ENCODE data around the gene PLA2G7.
"Not testable (repeated sequence)": the region's sequence is repeated elsewhere in the genome, so short reads cannot be mapped to it uniquely, and the experiment has no call there.

PLA2G7 gene

GRCh38 chr6:46734867-46735719, at the start of gene PLA2G7:
TSS of gene PLA2G7 (minus strand) at chr6:46735375. CDS start at chr6:46722891, 12,484 bp downstream.
- DNase-seq: peak; percentile 82

- DNase-seq: no peak
Observed at GRCh38 chr6:46784535-46784934, 49.4 kb upstream of the PLA2G7 start.

GRCh38 chr6:46781478-46782378, 46.6 kb upstream of the PLA2G7 start:
- peak; percentile 91 for DNase-seq

- DNase-seq: no peak
Observed at GRCh38 chr6:46777476-46778346, 42.5 kb upstream of the PLA2G7 start.

GRCh38 chr6:46776070-46776712, 41.0 kb upstream of the PLA2G7 start:
- no peak for DNase-seq

GRCh38 chr6:46774736-46775135, 39.6 kb upstream of the PLA2G7 start:
- not testable (repeated sequence) for DNase-seq

- DNase-seq: no peak
Observed at GRCh38 chr6:46773201-46773855, 38.2 kb upstream of the PLA2G7 start.

GRCh38 chr6:46772762-46773161, 37.6 kb upstream of the PLA2G7 start:
- DNase-seq: no peak

GRCh38 chr6:46772016-46772415, 36.8 kb upstream of the PLA2G7 start:
- no peak for DNase-seq

- no peak for DNase-seq
Observed at GRCh38 chr6:46764961-46765360, 29.8 kb upstream of the PLA2G7 start.

GRCh38 chr6:46764280-46764679, 29.1 kb upstream of the PLA2G7 start:
- not testable (repeated sequence) for DNase-seq

GRCh38 chr6:46763466-46763865, 28.3 kb upstream of the PLA2G7 start:
- DNase-seq: no peak

- no peak for DNase-seq
Observed at GRCh38 chr6:46760925-46761324, 25.8 kb upstream of the PLA2G7 start.

GRCh38 chr6:46758960-46759753, 24.0 kb upstream of the PLA2G7 start:
- no peak for DNase-seq

- DNase-seq: no peak
Observed at GRCh38 chr6:46757214-46757596, 22.0 kb upstream of the PLA2G7 start.

- peak; percentile 43 for DNase-seq
Observed at GRCh38 chr6:46756469-46757213, 21.5 kb upstream of the PLA2G7 start.

GRCh38 chr6:46755865-46756264, 20.7 kb upstream of the PLA2G7 start:
- DNase-seq: no peak

GRCh38 chr6:46751658-46752057, 16.5 kb upstream of the PLA2G7 start:
- no peak for DNase-seq

GRCh38 chr6:46749731-46750130, 14.6 kb upstream of the PLA2G7 start:
- DNase-seq: no peak

- DNase-seq: no peak
Observed at GRCh38 chr6:46748940-46749503, 13.8 kb upstream of the PLA2G7 start.

Measured in eye (tissue), 1 donor.